Sigmoid colon (tissue), 7 donors: Measurements from ENCODE around the gene MIA2. TPM values are rescaled to one million over a fixed set of nuclear protein-coding genes. Genes with fewer than 3 reads are reported as not detected.

Experiments used
- DNase-seq: peaks from one replicate; pipeline ENCODE4 v3.0.0-alpha.2; 2019
- H3K27ac ChIP-seq, 4 donors: fragments of 200-600 bp; sonication (generic); one replicate each; pipeline ENCODE4 v1.5.1; 2016 to 2019; ENCODE audit warnings: mild to moderate bottlenecking in 1 of 4
- H3K27me3 ChIP-seq, 3 donors: fragments of 200-600 bp; sonication (generic); one replicate each; pipeline ENCODE4 v1.5.1; 2019; ENCODE audit warnings: mild to moderate bottlenecking in 1 of 3
- H3K36me3 ChIP-seq, 4 donors: fragments of 200-600 bp; sonication (generic); one replicate each; pipeline ENCODE4 v1.5.1; 2016 to 2019
- H3K4me1 ChIP-seq, 4 donors: fragments of 200-600 bp; sonication (generic); one replicate each; pipeline ENCODE4 v1.5.1; 2017 to 2019
- H3K4me3 ChIP-seq, 4 donors: fragments of 200-600 bp; sonication (generic); one replicate each; pipeline ENCODE4 v1.5.1; 2017 to 2019; ENCODE audit warnings: mild to moderate bottlenecking in 2 of 4, moderate library complexity in 1 of 4
- H3K9me3 ChIP-seq, 4 donors: fragments of 200-600 bp in 3 of 4; sonication (generic) in 3 of 4; one replicate each; pipeline versions ENCODE4 v1.5.1 to v1.6.1; 2013 to 2019
- EP300 ChIP-seq, 4 donors: sonication (generic); formaldehyde crosslinking; IDR thresholded peaks; one replicate each; pipeline ENCODE4 v1.6.1; 2017; ENCODE audit warnings: antibody characterized with exemption in 4 of 4
- POLR2A ChIP-seq, 2 donors: fragments of 450-650 bp; IDR thresholded peaks; one replicate each; pipeline ENCODE4 v1.6.1; 2016; ENCODE audit warnings: antibody characterized with exemption in 2 of 2, mild to moderate bottlenecking in 2 of 2, moderate library complexity in 2 of 2
- POLR2AphosphoS5 ChIP-seq, 4 donors: sonication (generic); formaldehyde crosslinking; IDR thresholded peaks; one replicate each; pipeline ENCODE4 v1.6.1; 2017; ENCODE audit warnings: antibody characterized with exemption in 4 of 4
- WGBS, 2 donors: extraction: QIAGEN DNeasy Blood & Tissue Kit; methylation state at CpG; one replicate each; pipeline ENCODE4 v1.1.7; 2013; 5-methylcytosine and 5-hydroxymethylcytosine counted together
- intact Hi-C: fragments of 100-400 bp; cut with DNase I; formaldehyde crosslinking; loops from one replicate; pipeline ENCODE4 v1.15.1; 2023
- polyA plus RNA-seq, 3 donors: library from polyadenylated mRNA; stranded (reverse); fragments of 200-250 nt; gene quantifications; one replicate each; pipeline ENCODE4 v1.2.3, GENCODE V29; 2013
- total RNA-seq, 4 donors: library from RNA; depleted of rRNA; stranded (reverse); fragments of >200 nt; gene quantifications; one replicate each; pipeline ENCODE4 v1.1.0, GENCODE V29; 2016
- TF ChIP-seq, protein P1 (sequence below), 4 experiments: fragments of 450-650 bp in 3 of 4; fragments of 200-600 bp in 1 of 4; IDR thresholded peaks; one replicate each; pipeline ENCODE4 v1.5.1; 2016 to 2019; ENCODE audit warnings: antibody characterized with exemption in 4 of 4, mild to moderate bottlenecking in 3 of 4, moderate library complexity in 2 of 4
- donor health status: healthy with polysubstance abuse.
- donor health status: Bipolar disorder and iron deficiency.
- donor health status: healthy.

MIA2 gene
- total and polyA plus RNA-seq, 7 donors: 12.8 to 33.9 (median 18.1) TPM

DNA sequence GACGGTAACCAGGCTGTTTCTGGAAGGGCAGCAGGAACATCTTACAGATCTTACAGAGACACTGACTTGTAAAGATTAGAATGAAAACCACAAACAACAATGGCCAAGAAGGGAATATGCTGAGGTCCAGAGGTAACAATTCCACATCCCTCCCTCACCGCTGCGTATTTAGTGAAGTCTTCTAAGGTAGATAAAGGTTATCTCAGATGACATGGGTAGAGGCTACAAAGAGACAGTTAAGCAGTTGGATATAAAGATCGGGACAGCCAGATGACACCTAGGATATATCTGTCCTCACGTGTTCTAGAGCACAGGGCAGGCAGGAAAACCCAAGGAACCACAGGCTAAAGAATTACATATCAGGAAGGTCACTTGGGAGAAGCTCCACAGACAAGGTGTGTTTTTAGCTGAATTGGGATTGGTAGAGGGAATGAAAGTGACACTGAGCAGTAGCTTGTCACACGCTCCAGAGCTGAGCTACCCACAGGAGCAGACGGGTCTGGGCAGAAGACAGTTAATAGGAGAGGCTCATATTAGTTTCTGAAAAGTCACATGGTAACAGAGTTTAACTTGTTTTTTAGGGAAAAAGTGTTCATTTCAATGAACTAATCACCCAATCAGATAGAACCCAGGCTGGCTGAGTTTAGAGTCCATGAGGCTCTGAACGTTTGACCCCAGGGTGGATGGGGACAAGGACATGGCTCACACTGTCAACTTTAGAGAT lies 83.3 kb downstream of the MIA2 start:
- 91 to 96% methylated on average over 8 of the region's 8 CpGs for WGBS, 2 donors
- H3K36me3 ChIP-seq: peaks cover 0 to 71% (median 10%) of the 10 kb centered on the region in 4 donors

GRCh38 chr14:39318574-39318973 lies 84.9 kb downstream of the MIA2 start:
- no peak for TF ChIP-seq EP300 (IDR thresholded peaks at IDR 0.05)
- TF ChIP-seq, protein P1, sequence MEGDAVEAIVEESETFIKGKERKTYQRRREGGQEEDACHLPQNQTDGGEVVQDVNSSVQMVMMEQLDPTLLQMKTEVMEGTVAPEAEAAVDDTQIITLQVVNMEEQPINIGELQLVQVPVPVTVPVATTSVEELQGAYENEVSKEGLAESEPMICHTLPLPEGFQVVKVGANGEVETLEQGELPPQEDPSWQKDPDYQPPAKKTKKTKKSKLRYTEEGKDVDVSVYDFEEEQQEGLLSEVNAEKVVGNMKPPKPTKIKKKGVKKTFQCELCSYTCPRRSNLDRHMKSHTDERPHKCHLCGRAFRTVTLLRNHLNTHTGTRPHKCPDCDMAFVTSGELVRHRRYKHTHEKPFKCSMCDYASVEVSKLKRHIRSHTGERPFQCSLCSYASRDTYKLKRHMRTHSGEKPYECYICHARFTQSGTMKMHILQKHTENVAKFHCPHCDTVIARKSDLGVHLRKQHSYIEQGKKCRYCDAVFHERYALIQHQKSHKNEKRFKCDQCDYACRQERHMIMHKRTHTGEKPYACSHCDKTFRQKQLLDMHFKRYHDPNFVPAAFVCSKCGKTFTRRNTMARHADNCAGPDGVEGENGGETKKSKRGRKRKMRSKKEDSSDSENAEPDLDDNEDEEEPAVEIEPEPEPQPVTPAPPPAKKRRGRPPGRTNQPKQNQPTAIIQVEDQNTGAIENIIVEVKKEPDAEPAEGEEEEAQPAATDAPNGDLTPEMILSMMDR (IDR thresholded peaks at IDR 0.05): no peak
- Histone ChIP-seq H3K9me3 (no peaks in the 10 kb centered on the region), H3K36me3 (peaks cover 0 to 77% (median 10%) of the 10 kb centered on the region in 4 donors), H3K27ac (no peak overlapping the region), H3K27me3 (no peaks in the 10 kb centered on the region), H3K4me1 (no peaks in the 10 kb centered on the region), H3K4me3 (no peak overlapping the region)
- WGBS, 2 donors: 93 to 96% methylated on average over 2 of the region's 2 CpGs
- intact Hi-C loops: no loop called here
- DNase-seq: no peak

More for the DNA sequence above, 83.3 kb downstream of the MIA2 start:
- DNase-seq: no peak
- H3K4me1 ChIP-seq: no peaks in the 10 kb centered on the region
- no peak overlapping the region for H3K27ac ChIP-seq
- no peaks in the 10 kb centered on the region for H3K9me3 ChIP-seq
- intact Hi-C loops: no loop called here
- H3K27me3 ChIP-seq: no peaks in the 10 kb centered on the region
- no peak overlapping the region for H3K4me3 ChIP-seq
- TF ChIP-seq, protein P1 (IDR thresholded peaks at IDR 0.05): no peak
- TF ChIP-seq EP300 (IDR thresholded peaks at IDR 0.05) (no peak), POLR2AphosphoS5 (IDR thresholded peaks at IDR 0.05) (no peak), POLR2A (IDR thresholded peaks at IDR 0.05) (no peak)

- Histone ChIP-seq H3K9me3 (no peaks in the 10 kb centered on the region), H3K27me3 (no peaks in the 10 kb centered on the region), H3K36me3 (peaks cover 0 to 69% (median 10%) of the 10 kb centered on the region in 4 donors), H3K4me1 (no peaks in the 10 kb centered on the region), H3K27ac (no peak overlapping the region), H3K4me3 (no peak overlapping the region)
- intact Hi-C loops: no loop called here
- TF ChIP-seq, protein P1 (IDR thresholded peaks at IDR 0.05): no peak
- TF ChIP-seq POLR2A (IDR thresholded peaks at IDR 0.05) (no peak), POLR2AphosphoS5 (IDR thresholded peaks at IDR 0.05) (no peak), EP300 (IDR thresholded peaks at IDR 0.05) (no peak)
- no peak for DNase-seq
These were observed 85.7 kb downstream of the MIA2 start for GRCh38 chr14:39319381-39319780.

DNA sequence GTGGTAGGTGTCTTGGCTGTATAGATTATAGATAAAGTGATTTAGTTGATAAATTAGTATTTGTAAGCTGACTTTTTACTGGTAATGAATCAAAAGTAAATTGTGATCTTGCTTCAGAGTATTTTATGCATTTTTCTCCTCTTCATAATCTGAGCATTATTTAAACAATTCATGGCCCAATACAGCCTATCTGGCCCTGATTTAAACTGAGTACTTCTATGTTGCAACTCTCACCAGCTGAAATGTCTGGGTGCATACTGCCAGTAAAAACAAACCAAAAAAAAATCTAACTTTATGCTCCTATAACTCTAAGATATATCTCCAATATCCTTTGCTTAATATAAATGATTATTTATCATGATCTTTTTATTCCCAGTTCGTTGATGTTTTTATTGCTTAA lies 86.6 kb downstream of the MIA2 start:
- H3K9me3 ChIP-seq: no peaks in the 10 kb centered on the region
- TF ChIP-seq, protein P1 (IDR thresholded peaks at IDR 0.05): no peak
- WGBS, 2 donors: 93 to 95% methylated on average over 1 of the region's 1 CpG
- H3K36me3 ChIP-seq: peaks cover 0 to 70% (median 10%) of the 10 kb centered on the region in 4 donors
- DNase-seq: no peak
- H3K27me3 ChIP-seq: no peaks in the 10 kb centered on the region
- no peaks in the 10 kb centered on the region for H3K4me1 ChIP-seq
- H3K4me3 ChIP-seq: no peak overlapping the region
- no peak overlapping the region for H3K27ac ChIP-seq
- intact Hi-C loops: no loop called here

- no peaks in the 10 kb centered on the region for H3K27me3 ChIP-seq
- no peaks in the 10 kb centered on the region for H3K9me3 ChIP-seq
- TF ChIP-seq POLR2AphosphoS5 (IDR thresholded peaks at IDR 0.05) (no peak), EP300 (IDR thresholded peaks at IDR 0.05) (no peak), POLR2A (IDR thresholded peaks at IDR 0.05) (no peak)
- TF ChIP-seq, protein P1 (IDR thresholded peaks at IDR 0.05): no peak
- no peak overlapping the region for H3K4me3 ChIP-seq
- H3K27ac ChIP-seq: no peak overlapping the region
- no peaks in the 10 kb centered on the region for H3K4me1 ChIP-seq
- intact Hi-C loops: no loop called here
- no peak for DNase-seq
- H3K36me3 ChIP-seq: peaks cover 0 to 64% (median 7%) of the 10 kb centered on the region in 4 donors
These were observed 89.1 kb downstream of the MIA2 start for GRCh38 chr14:39322807-39323206.
